DND-41 (cell line): Measurements from ENCODE around the gene HDAC4.
A peak's percentile ranks its signal among the peaks of the same experiment; 100 is the strongest.

Experiments used
- ATAC-seq: fragments of 200-7000 bp; cut with Tn5 transposase; 3 replicates; pipeline ENCODE4 v1.9.1; 2021; ENCODE audit warnings: low read depth; ENCODE audit not compliant: insufficient read depth
- DNase-seq: peaks from one replicate; pipeline ENCODE4 v3.0.0-alpha.2; 2020
- H2AFZ ChIP-seq: 2 replicates; pipeline ENCODE4 v1.6.0; 2012; ENCODE audit warnings: low read depth, low read length
- H3K27ac ChIP-seq: 2 replicates; pipeline ENCODE4 v1.5.1; 2012; ENCODE audit warnings: low read length, inconsistent platforms
- H3K27me3 ChIP-seq: fragments of 200-600 bp; sonication (generic); 2 replicates; pipeline ENCODE4 v1.6.0; 2012; ENCODE audit warnings: low read length, mild to moderate bottlenecking, inconsistent platforms; ENCODE audit not compliant: insufficient read depth, poor library complexity
- H3K36me3 ChIP-seq: 2 replicates; pipeline ENCODE4 v1.5.1; 2012; ENCODE audit warnings: low read length, inconsistent platforms; ENCODE audit not compliant: insufficient read depth
- H3K4me1 ChIP-seq: 2 replicates; pipeline ENCODE4 v1.5.1; 2012; ENCODE audit warnings: mild to moderate bottlenecking, low read length; ENCODE audit not compliant: insufficient read depth
- H3K4me2 ChIP-seq: 2 replicates; pipeline ENCODE4 v1.6.0; 2012; ENCODE audit warnings: mild to moderate bottlenecking, moderate library complexity, low read length, inconsistent platforms; ENCODE audit not compliant: insufficient read depth
- H3K4me3 ChIP-seq, 2 experiments: fragments of 200-600 bp in 1 of 2; shearing (Covaris generic) in 1 of 2; 2 replicates each; pipeline ENCODE4 v1.5.1; 2012 to 2016; ENCODE audit warnings: inconsistent platforms in 2 of 2, low read length in 2 of 2, mild to moderate bottlenecking in 2 of 2, low read depth in 1 of 2, moderate library complexity in 1 of 2
- H3K79me2 ChIP-seq: 2 replicates; pipeline ENCODE4 v1.6.0; 2012; ENCODE audit warnings: low read length, inconsistent platforms; ENCODE audit not compliant: insufficient read depth
- H3K9ac ChIP-seq: 2 replicates; pipeline ENCODE4 v1.6.0; 2012; ENCODE audit warnings: low read depth, mild to moderate bottlenecking, inconsistent platforms, low read length, moderate library complexity
- H3K9me3 ChIP-seq: 2 replicates; pipeline ENCODE4 v1.5.1; 2012; ENCODE audit warnings: low read length, moderate library complexity, mild to moderate bottlenecking, inconsistent platforms; ENCODE audit not compliant: insufficient read depth, severe bottlenecking
- H4K20me1 ChIP-seq: 2 replicates; pipeline ENCODE4 v1.6.0; 2012; ENCODE audit warnings: low read length; ENCODE audit not compliant: insufficient read depth
- EZH2 ChIP-seq: IDR thresholded peaks from 3 replicates; pipeline ENCODE4 v1.6.1; 2012; ENCODE audit warnings: borderline replicate concordance, low read depth, mild to moderate bottlenecking, moderate library complexity, low read length, inconsistent platforms; ENCODE audit not compliant: severe bottlenecking
- TF ChIP-seq, protein P1 (sequence below): IDR thresholded peaks from 2 replicates; pipeline ENCODE4 v1.5.1; 2012; ENCODE audit warnings: borderline replicate concordance, low read length, moderate library complexity, mild to moderate bottlenecking; ENCODE audit not compliant: poor library complexity, severe bottlenecking; ENCODE audit errors: extremely low read depth

Gene HDAC4

DNA sequence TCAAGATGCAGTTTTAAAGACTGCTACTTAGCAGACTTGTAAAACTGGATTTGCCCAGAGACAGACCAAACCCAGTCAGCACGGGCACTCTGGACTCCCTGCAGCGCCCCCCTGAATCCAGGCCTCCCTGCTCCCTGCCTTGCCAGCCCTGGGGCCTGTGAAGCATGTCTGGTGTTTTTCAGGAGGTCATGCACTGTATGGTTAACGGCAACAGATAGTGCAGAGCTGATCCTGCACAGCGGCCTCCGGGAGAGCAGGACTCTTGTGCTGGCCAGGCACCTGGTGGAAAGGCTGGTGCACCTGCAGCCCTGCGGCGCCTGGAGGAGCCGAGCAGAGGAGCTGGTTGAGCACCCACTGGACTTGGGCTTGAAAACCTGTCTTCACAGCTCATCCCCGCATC is 30.4 kb downstream of the HDAC4 start:
- Histone ChIP-seq H3K27me3 (no peaks in the 10 kb centered on the region), H4K20me1 (peaks cover 82% of the 10 kb centered on the region), H3K4me1 (peaks cover 74% of the 10 kb centered on the region), H3K27ac (peak overlapping the region; percentile 78), H3K4me2 (peak overlapping the region; percentile 59), H3K79me2 (peaks cover 99% of the 10 kb centered on the region), H3K9ac (peak overlapping the region; percentile 43), H3K36me3 (peaks cover 86% of the 10 kb centered on the region), H2AFZ (no peak overlapping the region), H3K9me3 (no peaks in the 10 kb centered on the region), H3K4me3 (peak overlapping the region in 1 of 2 experiments; percentile 42; a peak in 2 of 4 replicates)
- TF ChIP-seq EZH2: no peak
- TF ChIP-seq, protein P1, sequence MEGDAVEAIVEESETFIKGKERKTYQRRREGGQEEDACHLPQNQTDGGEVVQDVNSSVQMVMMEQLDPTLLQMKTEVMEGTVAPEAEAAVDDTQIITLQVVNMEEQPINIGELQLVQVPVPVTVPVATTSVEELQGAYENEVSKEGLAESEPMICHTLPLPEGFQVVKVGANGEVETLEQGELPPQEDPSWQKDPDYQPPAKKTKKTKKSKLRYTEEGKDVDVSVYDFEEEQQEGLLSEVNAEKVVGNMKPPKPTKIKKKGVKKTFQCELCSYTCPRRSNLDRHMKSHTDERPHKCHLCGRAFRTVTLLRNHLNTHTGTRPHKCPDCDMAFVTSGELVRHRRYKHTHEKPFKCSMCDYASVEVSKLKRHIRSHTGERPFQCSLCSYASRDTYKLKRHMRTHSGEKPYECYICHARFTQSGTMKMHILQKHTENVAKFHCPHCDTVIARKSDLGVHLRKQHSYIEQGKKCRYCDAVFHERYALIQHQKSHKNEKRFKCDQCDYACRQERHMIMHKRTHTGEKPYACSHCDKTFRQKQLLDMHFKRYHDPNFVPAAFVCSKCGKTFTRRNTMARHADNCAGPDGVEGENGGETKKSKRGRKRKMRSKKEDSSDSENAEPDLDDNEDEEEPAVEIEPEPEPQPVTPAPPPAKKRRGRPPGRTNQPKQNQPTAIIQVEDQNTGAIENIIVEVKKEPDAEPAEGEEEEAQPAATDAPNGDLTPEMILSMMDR: no peak
- ATAC-seq (peak; percentile 4; the same call in 1 of the 3 replicates), DNase-seq (no peak)

DNA sequence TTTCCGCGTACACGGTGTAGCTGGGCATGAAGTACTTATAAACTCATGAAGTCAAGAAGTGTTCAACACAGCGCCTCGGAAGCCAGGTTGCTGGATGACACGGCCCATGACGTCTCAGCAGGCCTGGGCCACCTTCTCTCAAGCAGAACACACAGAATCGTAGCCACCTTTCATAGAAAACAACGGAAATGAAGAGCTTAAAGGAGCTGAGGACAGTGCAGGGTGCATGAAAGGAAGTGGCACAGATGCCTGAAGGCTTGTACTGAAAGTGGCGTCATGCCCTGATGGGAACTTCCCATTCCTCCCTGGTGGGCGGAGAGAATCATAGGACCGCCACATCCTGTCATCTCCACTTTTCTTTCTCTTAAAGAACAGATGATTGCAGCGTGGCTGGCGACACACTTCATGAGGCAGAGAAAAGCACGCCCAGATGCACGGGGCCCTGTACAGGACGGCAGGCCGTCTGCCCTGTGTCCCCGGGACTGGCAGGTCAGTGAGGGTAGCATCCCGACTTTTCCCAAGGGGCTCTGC is 31.1 kb downstream of the HDAC4 start:
- Histone ChIP-seq H3K27ac (peak overlapping the region; percentile 78), H3K4me1 (peaks cover 69% of the 10 kb centered on the region), H3K4me3 (peak overlapping the region in 1 of 2 experiments; percentile 42; a peak in 2 of 4 replicates), H3K79me2 (peaks cover 99% of the 10 kb centered on the region), H2AFZ (no peak overlapping the region), H3K4me2 (peak overlapping the region; percentile 59), H3K9ac (peak overlapping the region; percentile 43), H3K27me3 (no peaks in the 10 kb centered on the region), H3K9me3 (no peaks in the 10 kb centered on the region), H3K36me3 (peaks cover 82% of the 10 kb centered on the region), H4K20me1 (peaks cover 81% of the 10 kb centered on the region)
- peak; percentile 92 for ATAC-seq
- TF ChIP-seq, protein P1: no peak
- no peak for TF ChIP-seq EZH2
- peak; percentile 87 for DNase-seq

DNA sequence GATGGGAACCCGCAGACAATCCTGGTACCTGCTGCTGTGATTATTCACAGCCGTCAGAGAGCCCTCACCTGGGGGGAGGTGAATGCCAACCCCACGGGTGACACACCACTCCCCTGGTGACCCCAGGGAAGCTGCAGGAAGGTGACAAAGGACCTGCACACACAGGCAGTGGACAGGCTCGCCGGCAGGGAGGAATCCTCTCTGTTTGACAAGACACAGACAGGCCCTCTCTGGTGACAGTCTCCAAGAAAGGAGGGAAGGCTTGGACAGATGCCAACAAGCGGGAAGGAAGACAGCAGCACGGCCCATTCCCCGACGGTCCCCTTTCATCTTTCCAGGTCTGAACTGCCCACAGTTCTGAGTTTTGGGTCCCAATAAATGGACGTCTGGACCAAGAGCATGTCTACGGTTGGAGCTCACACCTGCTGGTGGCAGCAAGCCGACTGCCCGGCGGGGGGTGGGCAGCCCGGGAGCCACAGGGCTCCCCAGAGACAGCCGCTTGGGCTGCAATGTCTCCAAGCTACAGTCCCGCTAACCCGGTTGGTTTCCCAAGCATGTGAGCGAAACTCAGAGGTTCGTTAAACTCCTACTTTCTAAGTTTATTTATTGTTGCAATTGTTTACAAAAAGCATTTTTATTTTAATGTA is 31.8 kb downstream of the HDAC4 start:
- peaks cover 85% of the 10 kb centered on the region for H4K20me1 ChIP-seq
- no peak overlapping the region for H2AFZ ChIP-seq
- H3K27ac ChIP-seq: peak overlapping the region; percentile 78

More for the DNA sequence above, 31.8 kb downstream of the HDAC4 start:
- no peak for TF ChIP-seq EZH2
- TF ChIP-seq, protein P1: no peak
- Histone ChIP-seq H3K79me2 (peaks cover 100% of the 10 kb centered on the region), H3K36me3 (peaks cover 82% of the 10 kb centered on the region), H3K4me2 (peak overlapping the region; percentile 59; the same call in 1 of the 2 replicates), H3K4me3 (no peak overlapping the region), H3K4me1 (peaks cover 70% of the 10 kb centered on the region), H3K27me3 (no peaks in the 10 kb centered on the region), H3K9ac (peak overlapping the region; percentile 34; the same call in 1 of the 2 replicates), H3K9me3 (no peaks in the 10 kb centered on the region)
- no peak for DNase-seq
- ATAC-seq: no peak
